Measurements from ENCODE around the gene MPDU1.

Gene MPDU1

GRCh38 chr17:7556627-7557026 lies 27.0 kb upstream of the MPDU1 start:
- H3K36me3 ChIP-seq (ENCODE audit: control insufficient read depth in 4 of 4, insufficient read depth in 4 of 4, low read length in 3 of 4): peaks cover 0 to 4% (median 0%) of the 10 kb centered on the region in 4 experiments
- no peak for DNase-seq
- POLR2A ChIA-PET: no interaction called here
- H3K27me3 ChIP-seq (replicated peaks in 2 of 5; ENCODE audit: control insufficient read depth in 4 of 5, insufficient read depth in 5 of 5, low read length in 4 of 5): no peaks in the 10 kb centered on the region
- H3K4me3 ChIP-seq (ENCODE audit: control insufficient read depth in 1 of 7, extremely low read depth in 1 of 7, insufficient read depth in 4 of 7, low read depth in 2 of 7, low read length in 6 of 7): no peak overlapping the region
- 97% methylated on average over 11 of the region's 12 CpGs for WGBS (ENCODE audit: insufficient coverage)
- no peaks in the 10 kb centered on the region for H3K9me3 ChIP-seq (ENCODE audit: control extremely low read depth in 1 of 5, control insufficient read depth in 4 of 5, insufficient read depth in 2 of 5, low read depth in 1 of 5, low read length in 4 of 5)
- CTCF ChIA-PET: interaction anchor here (1.1 to 21.7 kb wide), 4 partner anchors 10 to 227 kb away, joined by 3 to 515 read pairs (median 4); no protein-coding TSS in a partner anchor
- H3K4me1 ChIP-seq (ENCODE audit: control extremely low read depth in 1 of 4, control insufficient read depth in 4 of 4, insufficient read depth in 4 of 4, low read length in 3 of 4): peaks cover 11 to 85% (median 76%) of the 10 kb centered on the region in 4 experiments
- peak overlapping the region in 1 of 2 experiments; percentile 87 for H3K27ac ChIP-seq (ENCODE audit: insufficient read depth in 1 of 2, low read depth in 1 of 2, low read length in 2 of 2, poor library complexity in 1 of 2, severe bottlenecking in 2 of 2)

- WGBS (ENCODE audit: insufficient coverage): 82% methylated on average over 16 of the region's 19 CpGs
- Histone ChIP-seq H3K27ac (ENCODE audit: insufficient read depth in 1 of 2, low read depth in 1 of 2, low read length in 2 of 2, poor library complexity in 1 of 2, severe bottlenecking in 2 of 2) (peak overlapping the region; percentile 50 to 87), H3K4me1 (ENCODE audit: control extremely low read depth in 1 of 4, control insufficient read depth in 4 of 4, insufficient read depth in 4 of 4, low read length in 3 of 4) (peaks cover 11 to 80% (median 74%) of the 10 kb centered on the region in 4 experiments), H3K4me3 (ENCODE audit: control insufficient read depth in 1 of 7, extremely low read depth in 1 of 7, insufficient read depth in 4 of 7, low read depth in 2 of 7, low read length in 6 of 7) (peak overlapping the region in 2 of 7 experiments; percentile 74 to 84), H3K36me3 (ENCODE audit: control insufficient read depth in 4 of 4, insufficient read depth in 4 of 4, low read length in 3 of 4) (peaks cover 0 to 4% (median 0%) of the 10 kb centered on the region in 4 experiments), H3K9me3 (ENCODE audit: control extremely low read depth in 1 of 5, control insufficient read depth in 4 of 5, insufficient read depth in 2 of 5, low read depth in 1 of 5, low read length in 4 of 5) (no peaks in the 10 kb centered on the region), H3K27me3 (replicated peaks in 2 of 5; ENCODE audit: control insufficient read depth in 4 of 5, insufficient read depth in 5 of 5, low read length in 4 of 5) (no peaks in the 10 kb centered on the region)
- no peak for DNase-seq
- POLR2A ChIA-PET: interaction anchor here (5.4 kb wide), 1 partner anchor 43 kb away, joined by 45 read pairs; no protein-coding TSS in a partner anchor
- CTCF ChIA-PET: interaction anchor here (1.1 to 21.7 kb wide), 5 partner anchors 11 to 228 kb away, joined by 3 to 515 read pairs (median 4); partner anchors contain the start of gene MPDU1
Observed at GRCh38 chr17:7557147-7557764, 26.4 kb upstream of the MPDU1 start.

- ChIA-PET CTCF (interaction anchor here (0.7 to 21.7 kb wide), 8 partner anchors 11 to 228 kb away, joined by 3 to 515 read pairs (median 4); partner anchors contain the start of gene MPDU1), POLR2A (interaction anchor here (0.6 to 5.4 kb wide), 5 partner anchors 9 to 190 kb away, joined by 3 to 45 read pairs (median 8); partner anchors contain the start of genes POLR2A, TMEM102 and TNFSF12)
- no peaks in the 10 kb centered on the region for H3K27me3 ChIP-seq (replicated peaks in 2 of 5; ENCODE audit: control insufficient read depth in 4 of 5, insufficient read depth in 5 of 5, low read length in 4 of 5)
- H3K4me1 ChIP-seq (ENCODE audit: control extremely low read depth in 1 of 4, control insufficient read depth in 4 of 4, insufficient read depth in 4 of 4, low read length in 3 of 4): peaks cover 15 to 81% (median 73%) of the 10 kb centered on the region in 4 experiments
- 4% methylated on average over 19 of the region's 21 CpGs for WGBS (ENCODE audit: insufficient coverage)
- DNase-seq: peak in 2 of 3 donors; percentile 83 to 87
- H3K27ac ChIP-seq (ENCODE audit: insufficient read depth in 1 of 2, low read depth in 1 of 2, low read length in 2 of 2, poor library complexity in 1 of 2, severe bottlenecking in 2 of 2): peak overlapping the region; percentile 70 to 87
- H3K4me3 ChIP-seq (ENCODE audit: control insufficient read depth in 1 of 7, extremely low read depth in 1 of 7, insufficient read depth in 4 of 7, low read depth in 2 of 7, low read length in 6 of 7): peak overlapping the region in 6 of 7 experiments; percentile 2 to 84 (median 76)
- peaks cover 0 to 4% (median 0%) of the 10 kb centered on the region in 4 experiments for H3K36me3 ChIP-seq (ENCODE audit: control insufficient read depth in 4 of 4, insufficient read depth in 4 of 4, low read length in 3 of 4)
- no peaks in the 10 kb centered on the region for H3K9me3 ChIP-seq (ENCODE audit: control extremely low read depth in 1 of 5, control insufficient read depth in 4 of 5, insufficient read depth in 2 of 5, low read depth in 1 of 5, low read length in 4 of 5)
Observed at GRCh38 chr17:7557775-7558543, 25.7 kb upstream of the MPDU1 start.

GRCh38 chr17:7558544-7559319 lies 24.9 kb upstream of the MPDU1 start, which contains the start of gene TNFSF13:
Gene TNFSF13 (plus strand): TSS chr17:7558750. CDS start chr17:7559040, 290 bp downstream.
- peak in 2 of 3 donors; percentile 84 to 87 for DNase-seq
- ChIA-PET CTCF (interaction anchor here (0.7 to 21.7 kb wide), 5 partner anchors 11 to 55 kb away, joined by 3 to 515 read pairs (median 18); no protein-coding TSS in a partner anchor), POLR2A (interaction anchor here (0.6 to 5.4 kb wide), 6 partner anchors 9 to 191 kb away, joined by 3 to 45 read pairs (median 6); partner anchors contain the start of genes POLR2A, TMEM102 and TNFSF12)
- H3K4me3 ChIP-seq (ENCODE audit: control insufficient read depth in 1 of 7, extremely low read depth in 1 of 7, insufficient read depth in 4 of 7, low read depth in 2 of 7, low read length in 6 of 7): peak within 1 kb of the TSS; percentile 2 to 84 (median 74)
- no peaks in the 10 kb centered on the region for H3K9me3 ChIP-seq (ENCODE audit: control extremely low read depth in 1 of 5, control insufficient read depth in 4 of 5, insufficient read depth in 2 of 5, low read depth in 1 of 5, low read length in 4 of 5)
- H3K36me3 ChIP-seq (ENCODE audit: control insufficient read depth in 4 of 4, insufficient read depth in 4 of 4, low read length in 3 of 4): peaks cover 0 to 8% (median 0%) of the 10 kb centered on the region in 4 experiments
- WGBS (ENCODE audit: insufficient coverage): 0% methylated on average over 13 of the region's 16 CpGs
- H3K27me3 ChIP-seq (replicated peaks in 2 of 5; ENCODE audit: control insufficient read depth in 4 of 5, insufficient read depth in 5 of 5, low read length in 4 of 5): no peaks in the 10 kb centered on the region
- peaks cover 13 to 79% (median 67%) of the 10 kb centered on the region in 4 experiments for H3K4me1 ChIP-seq (ENCODE audit: control extremely low read depth in 1 of 4, control insufficient read depth in 4 of 4, insufficient read depth in 4 of 4, low read length in 3 of 4)
- peak within 1 kb of the TSS; percentile 70 to 87 for H3K27ac ChIP-seq (ENCODE audit: insufficient read depth in 1 of 2, low read depth in 1 of 2, low read length in 2 of 2, poor library complexity in 1 of 2, severe bottlenecking in 2 of 2)

GRCh38 chr17:7559320-7560171 lies 24.1 kb upstream of the MPDU1 start:
- WGBS (ENCODE audit: insufficient coverage): 21% methylated on average over 14 of the region's 18 CpGs
- no peak for DNase-seq
- Histone ChIP-seq H3K36me3 (ENCODE audit: control insufficient read depth in 4 of 4, insufficient read depth in 4 of 4, low read length in 3 of 4) (peaks cover 0 to 16% (median 2%) of the 10 kb centered on the region in 4 experiments), H3K4me1 (ENCODE audit: control extremely low read depth in 1 of 4, control insufficient read depth in 4 of 4, insufficient read depth in 4 of 4, low read length in 3 of 4) (peaks cover 13 to 79% (median 64%) of the 10 kb centered on the region in 4 experiments), H3K27ac (ENCODE audit: insufficient read depth in 1 of 2, low read depth in 1 of 2, low read length in 2 of 2, poor library complexity in 1 of 2, severe bottlenecking in 2 of 2) (peak overlapping the region; percentile 70 to 87), H3K4me3 (ENCODE audit: control insufficient read depth in 1 of 7, extremely low read depth in 1 of 7, insufficient read depth in 4 of 7, low read depth in 2 of 7, low read length in 6 of 7) (peak overlapping the region; percentile 2 to 84 (median 74)), H3K27me3 (replicated peaks in 2 of 5; ENCODE audit: control insufficient read depth in 4 of 5, insufficient read depth in 5 of 5, low read length in 4 of 5) (no peaks in the 10 kb centered on the region), H3K9me3 (ENCODE audit: control extremely low read depth in 1 of 5, control insufficient read depth in 4 of 5, insufficient read depth in 2 of 5, low read depth in 1 of 5, low read length in 4 of 5) (no peaks in the 10 kb centered on the region)
- ChIA-PET POLR2A (interaction anchor here (0.6 to 5.4 kb wide), 12 partner anchors 10 to 73 kb away, joined by 3 to 45 read pairs (median 4); partner anchors contain the start of genes CD68, MPDU1 and TNFSF12), CTCF (interaction anchor here (0.7 to 21.7 kb wide), 25 partner anchors 7 to 233 kb away, joined by 3 to 515 read pairs (median 9); partner anchors contain the start of genes CD68, CHRNB1, MPDU1 and SOX15)

Measured in common myeloid progenitor, CD34-positive (primary cell).